Transverse colon (tissue), 4 donors: ENCODE data around the gene EYA2.

Experiments used
- CTCF ChIP-seq, 5 experiments: fragments of 200-600 bp in 3 of 5; fragments of 450-650 bp in 2 of 5; sonication (generic) in 3 of 5; IDR thresholded peaks; 1 replicate in 2 of 5; 2 replicates in 3 of 5; pipeline ENCODE4 v1.5.1; 2016 to 2017; ENCODE audit warnings: antibody characterized with exemption in 5 of 5, inconsistent platforms in 3 of 5, mild to moderate bottlenecking in 2 of 5, moderate library complexity in 1 of 5
- EP300 ChIP-seq: sonication (generic); formaldehyde crosslinking; IDR thresholded peaks from one replicate; pipeline ENCODE4 v1.6.1; 2017; ENCODE audit warnings: antibody characterized with exemption, low read depth
- POLR2A ChIP-seq: fragments of 450-650 bp; IDR thresholded peaks from one replicate; pipeline ENCODE4 v1.6.1; 2016; ENCODE audit warnings: antibody characterized with exemption, mild to moderate bottlenecking, moderate library complexity
- POLR2AphosphoS5 ChIP-seq, 3 donors: sonication (generic); formaldehyde crosslinking; IDR thresholded peaks; one replicate each; pipeline ENCODE4 v1.6.1; 2016; ENCODE audit warnings: antibody characterized with exemption in 3 of 3

- TF ChIP-seq CTCF (IDR thresholded peaks at IDR 0.05) (no peak), EP300 (no peak), POLR2AphosphoS5 (IDR thresholded peaks at IDR 0.05) (no peak), POLR2A (no peak)
These were observed 132.4 kb downstream of the EYA2 start for GRCh38 chr20:47027042-47027441.
